NCI-H2081 (cell line): ENCODE results near the gene ABCA13.
A peak's percentile ranks its signal among the peaks of the same experiment; 100 is the strongest.

Experiments
- DNase-seq, 2 experiments: peaks; one replicate each; lab custom pipeline; 2025; lab: John Stamatoyannopoulos, UW

Gene ABCA13

GRCh38 chr7:48300301-48300700, 129.0 kb downstream of the ABCA13 start:
- no peak for DNase-seq

GRCh38 chr7:48301201-48301600, 129.9 kb downstream of the ABCA13 start:
- no peak for DNase-seq

GRCh38 chr7:48304641-48305040, 133.4 kb downstream of the ABCA13 start:
- no peak for DNase-seq

GRCh38 chr7:48305661-48306060, 134.4 kb downstream of the ABCA13 start:
- DNase-seq = peak; percentile 70 to 95

GRCh38 chr7:48307041-48307714, 135.9 kb downstream of the ABCA13 start:
- DNase-seq = no peak

- no peak for DNase-seq
Observed at GRCh38 chr7:48309720-48310119, 138.5 kb downstream of the ABCA13 start.

GRCh38 chr7:48311464-48312100, 140.3 kb downstream of the ABCA13 start:
- DNase-seq = no peak

GRCh38 chr7:48312151-48312550, 140.9 kb downstream of the ABCA13 start:
- DNase-seq = no peak

GRCh38 chr7:48316768-48317167, 145.5 kb downstream of the ABCA13 start:
- DNase-seq = no peak

- no peak for DNase-seq
Observed at GRCh38 chr7:48317360-48317759, 146.1 kb downstream of the ABCA13 start.

GRCh38 chr7:48321319-48322010, 150.2 kb downstream of the ABCA13 start:
- DNase-seq = no peak

- DNase-seq = peak; percentile 11 to 55
Observed at GRCh38 chr7:48337012-48337621, 165.9 kb downstream of the ABCA13 start.

- DNase-seq = no peak
Observed at GRCh38 chr7:48337781-48338180, 166.5 kb downstream of the ABCA13 start.

GRCh38 chr7:48347230-48347825, 176.1 kb downstream of the ABCA13 start:
- DNase-seq = no peak

- no peak for DNase-seq
Observed at GRCh38 chr7:48350515-48350914, 179.3 kb downstream of the ABCA13 start.

- DNase-seq = no peak
Observed at GRCh38 chr7:48351900-48352299, 180.6 kb downstream of the ABCA13 start.

GRCh38 chr7:48355346-48355745, 184.1 kb downstream of the ABCA13 start:
- DNase-seq = no peak

GRCh38 chr7:48360574-48360973, 189.3 kb downstream of the ABCA13 start:
- DNase-seq = no peak

- no peak for DNase-seq
Observed at GRCh38 chr7:48363174-48363573, 191.9 kb downstream of the ABCA13 start.

GRCh38 chr7:48365010-48365409, 193.8 kb downstream of the ABCA13 start:
- peak; percentile 7 to 67 for DNase-seq

- no peak for DNase-seq
Observed at GRCh38 chr7:48366096-48366495, 194.8 kb downstream of the ABCA13 start.

GRCh38 chr7:48376263-48376662, 205.0 kb downstream of the ABCA13 start:
- no peak for DNase-seq
